B cell (primary cell): Measurements from ENCODE around the gene GCH1. TPM values are rescaled to one million over a fixed set of nuclear protein-coding genes. Genes with fewer than 3 reads are reported as not detected.
A peak's percentile ranks its signal among the peaks of the same experiment; 100 is the strongest.

ENCODE experiments used
- ATAC-seq: fragments of 200-7000 bp; cut with Tn5 transposase; one replicate; pipeline ENCODE4 v1.10.0; 2021; ENCODE audit warnings: low read depth, mild to moderate bottlenecking, moderate number of reproducible peaks, moderate library complexity
- CTCF ChIA-PET: fragments of 350-600 bp; sonication (Branson Sonifier 250); formaldehyde crosslinking; loops from one replicate; lab custom pipeline; 2021; ENCODE audit warnings: antibody characterized with exemption, inconsistent platforms; lab: Charles Lee
- POLR2A ChIA-PET: fragments of 350-600 bp; sonication (Branson Sonifier 250); formaldehyde crosslinking; loops from one replicate; lab custom pipeline; 2021; ENCODE audit warnings: antibody characterized with exemption; lab: Charles Lee
- DNase-seq: peaks from one replicate; pipeline ENCODE4 v3.0.0; 2013
- H2AFZ ChIP-seq: 2 replicates; pipeline ENCODE4 v1.6.1; 2012; ENCODE audit warnings: mild to moderate bottlenecking, low read depth, low read length; ENCODE audit not compliant: insufficient read depth, poor library complexity, severe bottlenecking
- H3K27ac ChIP-seq, 2 donors: 1 replicate in 1 of 2; 2 replicates in 1 of 2; pipeline ENCODE4 v1.5.1; 2012 to 2013; ENCODE audit warnings: low read length in 2 of 2, mild to moderate bottlenecking in 2 of 2, moderate library complexity in 1 of 2
- H3K27me3 ChIP-seq, 4 experiments: fragments of 200-600 bp in 1 of 4; sonication (generic) in 1 of 4; replicated peaks in 1 of 4; 1 replicate in 2 of 4; 2 replicates in 2 of 4; pipeline versions ENCODE4 v1.6.1 to v1.7.0; 2013 to 2016; ENCODE audit warnings: low read length in 3 of 4, mild to moderate bottlenecking in 2 of 4, mixed read lengths in 1 of 4, moderate library complexity in 1 of 4; ENCODE audit not compliant: insufficient read depth in 4 of 4, control insufficient read depth in 3 of 4; ENCODE audit errors: control extremely low read depth in 1 of 4
- H3K36me3 ChIP-seq, 2 experiments: replicated peaks in 1 of 2; 1 replicate in 1 of 2; 2 replicates in 1 of 2; pipeline versions ENCODE4 v1.6.1 to v1.7.1; 2013; ENCODE audit warnings: low read length in 1 of 2; ENCODE audit not compliant: insufficient read depth in 2 of 2, control insufficient read depth in 1 of 2; ENCODE audit errors: control extremely low read depth in 1 of 2, extremely low read depth in 1 of 2
- H3K4me1 ChIP-seq, 2 donors: fragments of 200-600 bp in 1 of 2; sonication (generic) in 1 of 2; 1 replicate in 1 of 2; 2 replicates in 1 of 2; pipeline versions ENCODE4 v1.5.1 to v1.6.1; 2013 to 2017; ENCODE audit warnings: low read length in 2 of 2; ENCODE audit not compliant: control insufficient read depth in 2 of 2, insufficient read depth in 2 of 2
- H3K4me2 ChIP-seq: replicated peaks from 2 replicates; pipeline ENCODE3; 2012; ENCODE audit warnings: mild to moderate bottlenecking, low read depth, low read length; ENCODE audit not compliant: poor library complexity, severe bottlenecking
- H3K4me3 ChIP-seq, 5 experiments: fragments of 200-600 bp in 1 of 5; sonication (generic) in 1 of 5; 1 replicate in 3 of 5; 2 replicates in 2 of 5; pipeline versions ENCODE4 v1.5.1 to v1.7.0; 2011 to 2016; ENCODE audit warnings: low read length in 4 of 5, mild to moderate bottlenecking in 4 of 5, low read depth in 2 of 5, control low read depth in 1 of 5, moderate library complexity in 1 of 5; ENCODE audit not compliant: insufficient read depth in 1 of 5; ENCODE audit errors: control extremely low read depth in 1 of 5, extremely low read depth in 1 of 5
- H3K79me2 ChIP-seq: fragments of 200-600 bp; sonication (generic); one replicate; pipeline ENCODE4 v1.6.0; 2016; ENCODE audit warnings: low read length; ENCODE audit not compliant: control insufficient read depth, insufficient read depth
- H3K9ac ChIP-seq: fragments of 200-600 bp; sonication (generic); 2 replicates; pipeline ENCODE4 v1.6.1; 2017; ENCODE audit warnings: mild to moderate bottlenecking, low read length, moderate library complexity
- H3K9me3 ChIP-seq, 3 donors: one replicate each; pipeline versions ENCODE4 v1.6.1 to v1.7.1; 2013; ENCODE audit warnings: low read length in 2 of 3; ENCODE audit not compliant: control insufficient read depth in 2 of 3, insufficient read depth in 1 of 3; ENCODE audit errors: control extremely low read depth in 1 of 3
- H4K20me1 ChIP-seq: 2 replicates; pipeline ENCODE4 v1.6.0; 2012; ENCODE audit warnings: mild to moderate bottlenecking, low read length; ENCODE audit not compliant: insufficient read depth, control insufficient read depth, poor library complexity, severe bottlenecking
- H3K27ac Mint-ChIP-seq: one replicate; pipeline ENCODE4 v1.8.0; 2021; ENCODE audit warnings: mixed read lengths
- H3K27me3 Mint-ChIP-seq: one replicate; pipeline ENCODE4 v1.8.0; 2021; ENCODE audit warnings: mixed read lengths
- H3K4me1 Mint-ChIP-seq: one replicate; pipeline ENCODE4 v1.8.0; 2021; ENCODE audit warnings: mixed read lengths
- H3K4me3 Mint-ChIP-seq: one replicate; pipeline ENCODE4 v1.8.0; 2021; ENCODE audit warnings: mixed read lengths
- H3K9me3 Mint-ChIP-seq: one replicate; pipeline ENCODE4 v1.8.0; 2022; ENCODE audit warnings: mixed read lengths; ENCODE audit not compliant: insufficient read depth
- EZH2 ChIP-seq: IDR thresholded peaks from 2 replicates; pipeline ENCODE4 v1.6.1; 2012; ENCODE audit warnings: borderline replicate concordance, low read depth, mild to moderate bottlenecking, moderate library complexity, low read length; ENCODE audit not compliant: insufficient read depth, poor library complexity, severe bottlenecking
- WGBS: methylation state at CpG from one replicate; pipeline ENCODE4 v1.1.5; 2013; ENCODE audit warnings: missing lambda C conversion rate; ENCODE audit not compliant: insufficient coverage; 5-methylcytosine and 5-hydroxymethylcytosine counted together
- intact Hi-C: fragments of 100-400 bp; cut with micrococcal nuclease; formaldehyde crosslinking; loops from one replicate; pipeline ENCODE4 v1.10.0; 2022
- polyA plus RNA-seq: library from polyadenylated mRNA; depleted of rRNA; stranded (reverse); fragments of >200 nt; gene quantifications from 2 replicates; pipeline ENCODE4 v1.2.3, GENCODE V29; 2012
- total RNA-seq, 2 donors: library from RNA; stranded (reverse); fragments of 120-200 nt in 1 of 2; gene quantifications; 1 replicate in 1 of 2; 2 replicates in 1 of 2; pipeline versions ENCODE4 v1.2.3 to v1.2.4, GENCODE V29; 2013 to 2022
- TF ChIP-seq, protein P1 (sequence below): fragments of 200-600 bp; IDR thresholded peaks from one replicate; pipeline ENCODE4 v1.8.0; 2022; ENCODE audit warnings: antibody characterized with exemption, mild to moderate bottlenecking

Gene GCH1
- total and polyA plus RNA-seq, 2 donors (not counting 1 experiment from before 2014, with no cell fraction given), result 17.0 to 24.6 TPM

DNA sequence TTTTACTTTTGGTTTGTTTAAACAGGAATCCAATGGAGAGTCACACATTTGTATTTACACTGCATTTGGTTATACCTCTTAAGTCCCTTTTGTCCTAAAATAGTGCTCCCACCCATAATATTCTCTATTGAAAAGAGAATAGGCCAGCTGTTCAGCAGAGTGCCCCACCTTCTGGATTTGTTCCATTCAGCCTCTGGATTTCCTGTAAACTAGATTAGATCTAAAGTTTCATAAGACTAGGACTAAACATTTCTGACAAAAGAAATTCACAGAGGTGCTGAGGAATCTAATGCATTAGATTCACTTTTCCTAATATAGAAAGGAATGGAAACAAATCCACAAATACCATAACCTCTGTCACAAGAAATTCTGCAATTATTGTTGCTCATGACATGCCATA, 38.1 kb downstream of the GCH1 start:
- no peak overlapping the region for H3K4me3 Mint-ChIP-seq
- H3K4me2 ChIP-seq, result no peak overlapping the region
- no peaks in the 10 kb centered on the region for H3K4me1 ChIP-seq
- no peak overlapping the region for H3K9ac ChIP-seq
- no peak for ATAC-seq
- no peak overlapping the region for H3K27ac ChIP-seq
- H3K27me3 ChIP-seq, result no peaks in the 10 kb centered on the region
- H3K36me3 ChIP-seq, result peaks cover 0 to 2% of the 10 kb centered on the region in 2 experiments
- H3K79me2 ChIP-seq, result peaks cover 26% of the 10 kb centered on the region
- ChIA-PET POLR2A (no interaction called here), CTCF (no interaction called here)
- H3K4me3 ChIP-seq, result no peak overlapping the region
- no peaks in the 10 kb centered on the region for H3K9me3 ChIP-seq
- DNase-seq, result no peak
- peaks cover 12% of the 10 kb centered on the region for H4K20me1 ChIP-seq
- no peak overlapping the region for H3K27ac Mint-ChIP-seq
- no peaks in the 10 kb centered on the region for H3K9me3 Mint-ChIP-seq
- intact Hi-C loops, result no loop called here
- peaks cover 7% of the 10 kb centered on the region for H3K4me1 Mint-ChIP-seq
- no peaks in the 10 kb centered on the region for H3K27me3 Mint-ChIP-seq
- no peak overlapping the region for H2AFZ ChIP-seq
- TF ChIP-seq, protein P1, sequence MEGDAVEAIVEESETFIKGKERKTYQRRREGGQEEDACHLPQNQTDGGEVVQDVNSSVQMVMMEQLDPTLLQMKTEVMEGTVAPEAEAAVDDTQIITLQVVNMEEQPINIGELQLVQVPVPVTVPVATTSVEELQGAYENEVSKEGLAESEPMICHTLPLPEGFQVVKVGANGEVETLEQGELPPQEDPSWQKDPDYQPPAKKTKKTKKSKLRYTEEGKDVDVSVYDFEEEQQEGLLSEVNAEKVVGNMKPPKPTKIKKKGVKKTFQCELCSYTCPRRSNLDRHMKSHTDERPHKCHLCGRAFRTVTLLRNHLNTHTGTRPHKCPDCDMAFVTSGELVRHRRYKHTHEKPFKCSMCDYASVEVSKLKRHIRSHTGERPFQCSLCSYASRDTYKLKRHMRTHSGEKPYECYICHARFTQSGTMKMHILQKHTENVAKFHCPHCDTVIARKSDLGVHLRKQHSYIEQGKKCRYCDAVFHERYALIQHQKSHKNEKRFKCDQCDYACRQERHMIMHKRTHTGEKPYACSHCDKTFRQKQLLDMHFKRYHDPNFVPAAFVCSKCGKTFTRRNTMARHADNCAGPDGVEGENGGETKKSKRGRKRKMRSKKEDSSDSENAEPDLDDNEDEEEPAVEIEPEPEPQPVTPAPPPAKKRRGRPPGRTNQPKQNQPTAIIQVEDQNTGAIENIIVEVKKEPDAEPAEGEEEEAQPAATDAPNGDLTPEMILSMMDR, result no peak
- TF ChIP-seq EZH2, result no peak

DNA sequence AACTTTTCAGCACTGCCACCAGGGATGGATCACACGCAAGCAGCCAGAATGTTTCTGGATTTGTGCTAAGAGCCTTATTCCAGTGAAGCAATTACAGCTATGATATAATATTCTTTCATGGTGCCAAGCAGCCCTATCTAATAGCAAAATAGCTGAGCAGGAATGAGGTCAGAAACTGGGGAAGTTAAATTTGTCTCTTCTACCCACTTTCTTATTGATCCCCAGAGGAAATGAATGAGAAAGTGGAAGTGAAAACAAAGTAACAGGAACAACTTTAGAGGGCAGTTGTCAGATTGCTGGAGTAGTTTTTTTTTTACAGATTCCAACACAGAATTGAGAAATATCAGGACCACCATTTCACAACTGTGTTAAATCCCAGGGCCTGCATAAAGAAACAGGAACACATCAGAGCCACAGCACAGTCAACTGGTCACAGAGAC, 44.8 kb downstream of the GCH1 start:
- Histone ChIP-seq H3K4me1 (peaks cover 40 to 42% of the 10 kb centered on the region in 2 donors), H2AFZ (no peak overlapping the region), H3K79me2 (peaks cover 14% of the 10 kb centered on the region), H3K27me3 (no peaks in the 10 kb centered on the region), H3K9me3 (no peaks in the 10 kb centered on the region), H3K4me3 (no peak overlapping the region), H3K36me3 (peaks cover 1 to 6% of the 10 kb centered on the region in 2 experiments), H3K9ac (no peak overlapping the region), H3K4me2 (peak overlapping the region; percentile 55), H3K27ac (peak overlapping the region; percentile 2 to 64), H4K20me1 (no peaks in the 10 kb centered on the region)
- peak overlapping the region; percentile 54 for H3K27ac Mint-ChIP-seq
- DNase-seq (peak; percentile 65), ATAC-seq (peak; percentile 85)
- no peaks in the 10 kb centered on the region for H3K9me3 Mint-ChIP-seq
- peaks cover 38% of the 10 kb centered on the region for H3K4me1 Mint-ChIP-seq
- ChIA-PET POLR2A (no interaction called here), CTCF (interaction anchor here (0.6 to 1.0 kb wide), 4 partner anchors 9 to 1307 kb away, joined by 3 to 5 read pairs (median 3); no protein-coding TSS in a partner anchor)
- intact Hi-C loops, result loop anchor here (2.0 kb wide), 1 partner anchor 23 kb away; no protein-coding TSS in a partner anchor
- H3K27me3 Mint-ChIP-seq, result no peaks in the 10 kb centered on the region
- WGBS, result no CpG with 5 or more reads among the region's 1 CpG
- peak overlapping the region; percentile 26 for H3K4me3 Mint-ChIP-seq
- TF ChIP-seq, protein P1, result no peak
- no peak for TF ChIP-seq EZH2
